Measurements from ENCODE around the gene ATF6B.
"Not testable (repeated sequence)": the region's sequence is repeated elsewhere in the genome, so short reads cannot be mapped to it uniquely, and the experiment has no call there.

Gene ATF6B

DNA sequence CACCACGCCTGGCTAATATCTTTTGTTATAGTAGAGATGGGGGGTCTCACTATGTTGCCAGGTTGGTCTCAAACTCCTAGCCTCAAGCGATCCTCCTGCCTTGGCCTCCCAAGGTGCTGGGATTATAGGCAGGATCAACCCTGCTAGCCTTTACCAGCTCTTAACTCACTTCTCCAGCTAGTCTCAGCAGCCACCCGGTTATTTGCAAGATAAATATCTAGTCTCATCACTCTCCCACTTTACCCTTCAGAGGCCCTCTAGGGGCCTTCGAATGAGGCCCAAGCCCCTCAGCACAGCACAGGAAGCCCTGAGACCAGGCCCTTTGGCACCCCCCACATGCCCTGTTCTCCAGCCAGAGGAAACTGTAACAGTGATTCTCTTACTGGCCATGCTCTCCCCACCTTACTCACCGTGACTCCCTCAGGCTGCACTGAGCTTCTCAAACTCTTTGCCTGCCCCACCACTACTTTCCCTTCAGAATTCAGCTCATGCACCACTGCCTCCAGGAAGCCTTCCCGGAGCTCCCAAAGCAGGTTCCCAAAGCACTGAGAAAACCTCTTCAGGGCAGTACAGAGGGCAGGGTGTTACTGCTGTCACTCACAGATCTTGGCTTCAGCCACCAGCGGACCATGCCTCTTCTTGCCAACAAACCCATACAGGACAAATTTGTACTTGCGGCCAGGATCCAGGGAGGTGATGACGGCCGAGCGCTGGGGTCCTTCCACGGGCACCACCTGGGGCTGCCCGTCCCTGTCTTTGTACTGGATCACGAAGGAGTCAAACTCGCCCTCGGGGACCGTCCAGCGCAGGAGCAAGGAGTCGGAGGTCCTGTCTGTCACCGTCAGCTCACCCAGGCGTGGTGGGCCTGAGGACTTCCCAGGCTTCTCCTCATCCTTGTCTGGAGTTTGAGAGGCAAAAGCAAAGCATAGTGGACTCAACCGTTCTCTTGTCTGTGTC, 44.0 kb downstream of the ATF6B start:
- in situ Hi-C loops (cut with HindIII; ENCODE audit: low sequenced_read_pairs): no loop called here

DNA sequence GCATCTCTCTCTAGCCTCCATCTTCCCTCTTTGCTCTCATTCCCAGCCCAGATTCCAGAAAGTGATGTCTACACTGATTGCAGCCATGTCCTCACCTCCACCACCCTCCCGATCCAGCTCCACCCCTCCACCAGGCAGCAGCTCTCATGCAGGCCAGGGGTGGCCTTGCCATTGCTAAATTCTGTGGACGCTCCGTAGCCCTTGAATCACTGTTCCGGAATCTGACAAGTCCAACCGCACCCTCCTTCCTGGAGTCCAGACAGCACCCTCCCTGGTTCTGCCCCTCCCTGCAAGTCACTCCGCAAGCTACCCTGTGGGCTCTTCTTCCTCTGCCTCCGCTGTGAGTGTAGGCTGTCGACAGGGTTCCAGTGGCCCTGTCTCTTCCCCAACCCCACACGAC, 45.1 kb downstream of the ATF6B start:
- in situ Hi-C loops (cut with HindIII; ENCODE audit: low sequenced_read_pairs): no loop called here

GRCh38 chr6:32082478-32082877, 45.6 kb downstream of the ATF6B start:
- in situ Hi-C loops (cut with HindIII; ENCODE audit: low sequenced_read_pairs): no loop called here

DNA sequence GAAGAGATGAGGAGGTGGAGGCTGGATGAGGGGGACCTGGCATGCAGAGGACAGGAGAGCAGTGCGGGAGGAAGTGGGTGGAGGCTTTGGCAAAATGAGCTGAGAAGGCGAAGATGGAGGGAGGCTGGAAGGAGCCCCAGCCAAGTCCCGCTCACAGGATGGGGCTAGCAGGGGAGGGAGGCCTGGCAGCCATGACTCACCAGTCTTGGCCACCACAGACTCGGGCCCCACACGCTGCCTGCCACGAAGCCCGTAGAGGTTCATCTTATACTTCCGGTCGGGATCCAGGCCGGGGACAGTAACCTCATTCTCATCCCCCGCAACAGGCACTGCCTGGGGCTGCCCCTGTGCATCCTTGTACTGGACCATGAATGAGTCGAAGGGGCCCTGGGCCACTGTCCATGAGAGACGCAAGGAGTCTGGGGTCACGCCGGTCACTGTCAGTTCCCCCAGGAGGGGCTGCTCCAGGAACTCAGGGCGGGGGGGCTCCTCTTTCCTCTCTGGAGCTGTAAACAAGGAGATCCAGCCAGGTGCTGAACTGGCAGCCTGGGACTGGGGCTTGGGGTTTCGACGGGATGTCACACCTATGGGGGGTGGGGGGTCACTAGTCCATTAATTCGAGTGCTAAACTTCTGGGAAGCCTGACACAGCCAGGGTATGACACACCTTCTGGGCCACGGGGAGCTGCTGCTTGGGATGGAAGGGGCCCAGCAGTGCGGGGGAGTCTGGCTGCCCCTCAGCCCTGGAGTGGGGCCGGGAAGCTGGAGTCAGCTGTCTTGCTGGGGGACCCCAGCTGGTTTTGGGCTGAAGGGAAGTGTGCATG, 46.7 kb downstream of the ATF6B start:
- in situ Hi-C loops (cut with HindIII; ENCODE audit: low sequenced_read_pairs): no loop called here

GRCh38 chr6:32079566-32080290, 48.3 kb downstream of the ATF6B start:
- in situ Hi-C loops (cut with HindIII; ENCODE audit: low sequenced_read_pairs): no loop called here

DNA sequence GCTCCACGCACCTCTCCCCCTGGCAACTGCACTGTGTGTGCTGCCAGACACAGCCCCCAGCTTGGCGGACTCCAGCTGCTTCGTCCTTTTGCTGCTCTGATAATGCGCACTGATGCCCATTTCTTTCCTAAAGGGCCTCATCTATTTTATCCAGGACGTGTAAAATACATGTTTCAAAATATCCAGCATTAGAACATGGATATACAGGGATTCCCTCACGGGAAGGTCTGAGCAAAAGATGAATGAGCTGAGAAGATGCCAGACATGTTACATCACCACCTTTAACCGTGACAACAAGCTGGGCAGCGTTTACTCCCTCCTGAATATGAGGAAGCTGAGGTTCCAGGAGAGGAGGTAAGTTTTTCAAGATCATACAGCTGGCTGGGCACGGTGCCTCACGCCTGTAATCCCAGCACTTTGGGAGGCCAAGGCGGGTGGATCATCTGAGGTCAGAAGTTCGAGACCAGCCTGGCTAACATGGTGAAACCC, 51.7 kb downstream of the ATF6B start:
- in situ Hi-C loops (cut with HindIII; ENCODE audit: low sequenced_read_pairs): no loop called here

DNA sequence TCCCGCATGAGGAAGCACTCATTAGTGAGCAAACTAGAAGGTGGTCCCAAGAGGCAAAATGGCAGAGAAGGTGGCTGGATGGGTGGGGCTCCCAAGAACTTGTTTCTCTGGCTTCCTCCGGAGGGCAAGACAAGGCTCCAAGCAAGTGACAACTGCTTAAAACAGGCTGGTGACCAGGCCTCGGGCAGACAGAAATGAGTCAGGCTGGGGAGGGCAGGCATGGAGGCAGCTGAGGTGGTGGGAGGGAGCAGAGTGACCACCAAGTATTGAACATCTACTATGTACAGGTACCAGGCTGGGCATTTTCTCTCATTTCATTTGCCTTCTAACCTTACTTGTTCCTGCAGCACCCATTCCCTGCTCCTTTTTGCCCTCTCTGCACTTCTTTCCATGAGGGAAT, 52.3 kb downstream of the ATF6B start:
- in situ Hi-C loops (cut with HindIII; ENCODE audit: low sequenced_read_pairs): no loop called here

- in situ Hi-C loops (cut with HindIII; ENCODE audit: low sequenced_read_pairs): no loop called here
Measured at GRCh38 chr6:32074996-32075532, 53.0 kb downstream of the ATF6B start.

GRCh38 chr6:32073613-32074012, 54.4 kb downstream of the ATF6B start:
- in situ Hi-C loops (cut with HindIII; ENCODE audit: low sequenced_read_pairs): no loop called here

GRCh38 chr6:32073101-32073500, 54.9 kb downstream of the ATF6B start:
- in situ Hi-C loops (cut with HindIII; ENCODE audit: low sequenced_read_pairs): no loop called here

- in situ Hi-C loops (cut with HindIII; ENCODE audit: low sequenced_read_pairs): no loop called here
Measured at GRCh38 chr6:32070814-32071543, 57.1 kb downstream of the ATF6B start.

- in situ Hi-C loops (cut with HindIII; ENCODE audit: low sequenced_read_pairs): no loop called here
Measured at GRCh38 chr6:32069878-32070515, 58.0 kb downstream of the ATF6B start.

GRCh38 chr6:32069460-32069859, 58.6 kb downstream of the ATF6B start:
- in situ Hi-C loops (cut with HindIII; ENCODE audit: low sequenced_read_pairs): no loop called here

GRCh38 chr6:32068867-32069266, 59.2 kb downstream of the ATF6B start:
- in situ Hi-C loops (cut with HindIII; ENCODE audit: low sequenced_read_pairs): no loop called here

GRCh38 chr6:32068315-32068714, 59.7 kb downstream of the ATF6B start:
- in situ Hi-C loops (cut with HindIII; ENCODE audit: low sequenced_read_pairs): not testable (repeated sequence)

DNA sequence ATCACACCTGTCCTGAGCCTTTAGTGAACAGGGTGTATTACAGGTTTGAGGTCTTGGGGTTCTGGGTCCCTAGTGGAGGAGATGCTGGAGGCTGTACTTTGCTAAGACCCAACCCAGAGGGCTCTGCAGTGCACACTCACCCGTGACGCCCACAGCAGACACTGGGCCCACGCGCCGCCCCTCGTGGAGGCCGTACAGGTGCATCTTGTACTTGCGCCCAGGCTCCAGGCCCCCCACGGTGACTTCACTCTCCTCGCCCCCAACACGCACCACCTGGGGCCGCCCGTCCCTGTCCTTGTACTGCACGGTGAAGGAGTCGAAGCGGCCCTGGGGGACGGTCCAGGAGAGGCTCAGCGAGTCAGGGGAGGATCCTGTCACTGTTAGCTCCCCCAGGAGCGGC, 60.5 kb downstream of the ATF6B start:
- in situ Hi-C loops (cut with HindIII; ENCODE audit: low sequenced_read_pairs): not testable (repeated sequence)
